ENCODE results near the gene UBL4A.

Gene UBL4A

GRCh38 chrX:154436983-154437752, 49.2 kb downstream of the UBL4A start, which contains the start of gene GDI1:
GDI1 (plus strand) TSS chrX:154437154; CDS start chrX:154437255, 101 bp downstream.
- peak; percentile 65 for DNase-seq (ENCODE audit: low read depth)

DNA sequence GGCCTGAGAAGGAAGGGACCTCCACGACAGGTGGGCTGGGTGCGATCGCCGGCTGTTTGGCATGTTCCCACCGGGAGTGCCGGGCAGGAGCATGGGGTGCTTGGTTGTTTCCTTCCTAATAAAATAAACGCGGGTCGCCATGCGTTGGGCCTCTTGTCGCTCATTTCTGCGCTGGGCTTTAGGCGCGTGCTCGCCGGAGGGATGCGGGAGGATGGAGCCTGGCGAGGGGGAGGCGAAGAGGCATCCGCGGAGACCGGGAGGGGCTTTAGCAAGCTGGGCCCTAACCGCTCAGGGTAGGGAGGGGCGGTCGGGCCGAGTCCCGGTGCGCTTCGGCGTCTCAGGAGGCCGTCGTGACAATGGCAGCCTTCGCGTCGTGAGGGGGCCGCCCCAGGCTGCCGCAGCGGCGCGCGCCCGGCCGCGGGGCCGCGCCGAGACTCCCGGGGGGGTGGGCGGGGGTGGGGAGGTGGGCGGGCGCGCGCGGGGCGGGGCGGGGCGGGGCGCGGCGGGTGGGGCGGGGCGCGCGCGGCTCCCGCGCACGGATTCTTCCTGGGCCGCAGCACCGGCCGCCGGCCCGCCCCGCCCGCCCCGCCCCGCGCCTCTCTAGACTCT, 49.9 kb downstream of the UBL4A start:
- DNase-seq (ENCODE audit: low read depth) = peak; percentile 58

DNA sequence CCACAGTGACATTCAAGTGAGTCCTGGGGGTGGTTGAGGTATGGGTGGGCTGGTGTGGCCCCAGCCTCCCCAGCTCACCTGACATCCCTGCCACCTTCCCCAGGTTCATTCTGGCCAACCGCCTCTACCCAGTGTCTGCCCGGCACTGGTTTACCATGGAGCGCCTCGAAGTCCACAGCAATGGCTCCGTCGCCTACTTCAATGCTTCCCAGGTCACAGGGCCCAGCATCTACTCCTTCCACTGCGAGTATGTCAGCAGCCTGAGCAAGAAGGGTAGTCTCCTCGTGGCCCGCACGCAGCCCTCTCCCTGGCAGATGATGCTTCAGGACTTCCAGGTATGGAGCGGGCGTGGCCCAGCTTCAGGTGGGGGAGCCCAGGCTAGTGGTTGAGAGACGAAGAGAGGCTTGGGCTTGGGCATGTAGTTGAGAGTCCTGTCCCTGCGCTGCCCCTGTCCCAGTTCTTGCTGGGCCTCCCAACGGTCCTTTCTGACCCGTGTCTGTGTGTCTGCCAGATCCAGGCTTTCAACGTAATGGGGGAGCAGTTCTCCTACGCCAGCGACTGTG, 51.2 kb downstream of the UBL4A start:
- DNase-seq (ENCODE audit: low read depth) = no peak

GRCh38 chrX:154434394-154435168, 51.8 kb downstream of the UBL4A start:
- no peak for DNase-seq (ENCODE audit: low read depth)

Measured in ELR (cell line).